T-helper 22 cell (primary cell): ENCODE results near the gene CBFB.
"Not testable (repeated sequence)": the region's sequence is repeated elsewhere in the genome, so short reads cannot be mapped to it uniquely, and the experiment has no call there.

Source experiments
- DNase-seq: peaks from one replicate; pipeline ENCODE4 v3.0.0-alpha.2; 2020; ENCODE audit warnings: low read depth

CBFB gene

DNA sequence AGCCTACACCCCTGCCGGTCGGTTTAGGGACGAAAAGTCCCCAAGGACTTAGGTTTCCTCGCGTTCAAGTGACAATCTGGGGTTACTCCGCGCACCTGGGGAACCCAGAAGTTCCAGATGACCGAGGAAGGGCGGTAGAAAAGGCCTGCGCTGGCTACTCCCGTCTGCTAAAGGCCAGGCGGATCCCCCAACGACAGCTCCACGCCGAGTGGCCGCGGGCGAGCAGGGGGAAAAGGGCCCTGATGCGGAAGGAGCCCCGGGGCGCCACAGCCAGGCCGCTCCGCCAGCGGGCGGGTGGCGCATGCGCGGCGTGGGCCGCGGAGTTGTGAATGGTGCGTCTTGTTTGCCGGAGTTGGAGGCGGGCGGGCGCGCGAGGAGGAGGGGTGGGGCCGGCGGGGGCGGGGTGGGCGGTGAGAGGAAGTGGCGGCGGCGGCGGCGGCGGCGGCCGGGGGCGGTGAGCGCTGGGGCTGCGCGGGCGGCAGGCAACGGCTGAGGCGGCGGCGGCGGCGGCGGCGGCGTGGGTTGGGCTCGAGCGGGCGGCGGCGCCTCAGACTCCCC lies at the start of gene CBFB:
TSS of gene CBFB (plus strand) at position 454 of the 558 bp plus-strand sequence. CDS start 259 bp downstream, outside the sequence.
- DNase-seq, result peak; percentile 91

- no peak for DNase-seq
Measured at GRCh38 chr16:66983033-66983432, 45.9 kb upstream of the CBFB start.

DNA sequence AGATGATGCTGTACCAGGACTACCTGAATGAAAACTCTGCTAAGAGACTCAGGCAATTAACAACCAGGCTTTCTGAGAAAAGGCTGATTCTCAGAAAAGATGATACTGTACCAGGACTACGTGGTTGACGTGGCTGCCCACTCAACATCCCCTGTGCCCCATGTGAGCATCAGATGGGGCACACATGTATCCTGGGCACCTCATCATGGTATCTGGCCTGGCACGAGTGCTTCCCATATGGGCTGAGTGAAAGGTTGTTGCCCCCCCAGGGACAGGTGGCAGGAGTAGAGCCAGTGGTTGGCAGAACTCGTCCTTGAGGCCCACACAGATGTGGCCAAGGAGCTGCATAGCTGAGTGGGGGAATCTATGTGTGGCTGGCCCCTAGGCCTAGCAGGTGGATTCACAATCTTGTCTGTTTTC lies 44.0 kb upstream of the CBFB start:
- DNase-seq, result no peak

DNA sequence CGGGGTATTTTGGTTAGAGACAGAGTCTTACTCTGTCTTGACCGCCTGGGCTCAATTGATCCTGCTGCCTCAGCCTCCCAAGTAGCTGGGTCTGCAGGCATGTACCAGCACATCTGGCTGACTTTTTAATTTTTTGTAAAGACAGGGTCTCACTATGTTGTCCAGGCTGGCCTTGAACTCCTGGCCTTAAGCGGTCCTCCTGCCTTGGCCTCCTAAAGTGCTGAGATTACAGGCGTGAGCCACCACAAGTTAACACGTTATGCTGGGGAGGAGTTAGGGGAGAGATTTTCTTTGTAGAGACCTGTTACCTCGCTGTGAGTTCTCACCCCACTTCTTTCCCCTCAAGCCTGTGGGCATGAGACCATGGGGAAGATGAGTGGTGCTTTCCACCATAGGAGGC lies 42.4 kb upstream of the CBFB start:
- DNase-seq, result no peak

DNA sequence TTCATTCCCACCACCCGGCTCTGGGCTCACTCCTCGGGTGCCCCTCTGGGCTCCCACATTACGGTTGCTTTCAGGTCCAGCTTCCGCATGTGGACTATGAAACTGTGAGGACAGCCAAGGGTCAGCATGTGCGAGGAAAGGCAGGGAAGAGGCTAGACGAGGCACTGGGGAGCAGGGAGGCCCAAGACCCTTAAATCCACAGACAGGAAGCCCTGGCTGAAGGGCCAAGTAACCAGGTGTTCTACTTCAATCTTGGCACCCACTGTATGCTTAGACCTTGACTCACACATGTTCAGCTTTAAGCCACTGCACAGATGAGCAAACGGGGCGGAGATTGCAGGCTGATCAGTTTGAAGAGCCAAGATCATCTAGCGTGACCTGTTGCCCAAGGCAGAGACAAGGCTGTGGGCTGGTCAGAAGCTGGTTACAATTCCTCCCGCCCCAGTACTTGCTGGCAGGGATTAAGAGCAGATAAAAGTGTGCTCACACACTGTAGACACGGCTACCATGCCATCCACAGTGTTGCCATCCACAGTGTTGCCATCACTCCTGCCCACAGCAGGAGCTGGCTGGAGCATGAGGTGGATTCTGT lies 40.7 kb upstream of the CBFB start, which contains the start of gene CES4A:
TSS of gene CES4A (plus strand) at position 393 of the 592 bp plus-strand sequence. CDS start at position 577, 184 bp downstream.
- DNase-seq, result no peak

- DNase-seq, result no peak
Measured at GRCh38 chr16:66991545-66992077, 37.3 kb upstream of the CBFB start.

- not testable (repeated sequence) for DNase-seq
Measured at GRCh38 chr16:66993558-66993957, 35.4 kb upstream of the CBFB start.

DNA sequence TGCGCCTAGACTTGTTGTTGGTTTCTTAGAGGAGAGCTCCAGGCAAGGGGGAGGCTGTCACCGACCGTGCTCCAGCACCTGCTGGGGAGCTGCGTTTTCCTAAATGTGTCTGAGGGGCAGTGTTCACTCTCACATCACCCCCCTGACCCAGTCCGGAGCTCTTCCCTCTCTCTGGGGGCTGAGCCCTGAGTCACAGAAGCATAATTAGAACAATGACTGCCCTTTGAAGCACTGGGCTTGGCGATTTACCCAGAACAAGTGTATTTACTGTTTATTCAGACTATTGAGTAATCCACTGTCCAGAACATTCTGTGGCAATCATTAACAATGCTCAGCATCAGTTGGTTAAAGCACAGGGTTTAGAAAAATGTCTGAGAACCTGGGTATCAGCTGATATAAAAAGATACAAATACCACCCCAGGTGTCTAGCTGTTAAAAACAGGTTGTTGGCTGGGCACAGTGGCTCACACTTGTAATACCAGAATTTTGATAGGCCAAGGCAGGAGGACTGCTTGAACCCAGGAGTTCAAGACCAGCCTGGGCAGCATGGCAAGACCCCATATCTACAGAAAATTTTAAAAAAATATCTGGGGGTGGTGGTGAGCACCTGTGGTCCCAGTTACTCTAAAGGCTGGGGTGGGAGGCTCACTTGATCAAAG lies 32.5 kb upstream of the CBFB start:
- no peak for DNase-seq

- no peak for DNase-seq
Measured at GRCh38 chr16:66996983-66997358, 32.0 kb upstream of the CBFB start.

DNA sequence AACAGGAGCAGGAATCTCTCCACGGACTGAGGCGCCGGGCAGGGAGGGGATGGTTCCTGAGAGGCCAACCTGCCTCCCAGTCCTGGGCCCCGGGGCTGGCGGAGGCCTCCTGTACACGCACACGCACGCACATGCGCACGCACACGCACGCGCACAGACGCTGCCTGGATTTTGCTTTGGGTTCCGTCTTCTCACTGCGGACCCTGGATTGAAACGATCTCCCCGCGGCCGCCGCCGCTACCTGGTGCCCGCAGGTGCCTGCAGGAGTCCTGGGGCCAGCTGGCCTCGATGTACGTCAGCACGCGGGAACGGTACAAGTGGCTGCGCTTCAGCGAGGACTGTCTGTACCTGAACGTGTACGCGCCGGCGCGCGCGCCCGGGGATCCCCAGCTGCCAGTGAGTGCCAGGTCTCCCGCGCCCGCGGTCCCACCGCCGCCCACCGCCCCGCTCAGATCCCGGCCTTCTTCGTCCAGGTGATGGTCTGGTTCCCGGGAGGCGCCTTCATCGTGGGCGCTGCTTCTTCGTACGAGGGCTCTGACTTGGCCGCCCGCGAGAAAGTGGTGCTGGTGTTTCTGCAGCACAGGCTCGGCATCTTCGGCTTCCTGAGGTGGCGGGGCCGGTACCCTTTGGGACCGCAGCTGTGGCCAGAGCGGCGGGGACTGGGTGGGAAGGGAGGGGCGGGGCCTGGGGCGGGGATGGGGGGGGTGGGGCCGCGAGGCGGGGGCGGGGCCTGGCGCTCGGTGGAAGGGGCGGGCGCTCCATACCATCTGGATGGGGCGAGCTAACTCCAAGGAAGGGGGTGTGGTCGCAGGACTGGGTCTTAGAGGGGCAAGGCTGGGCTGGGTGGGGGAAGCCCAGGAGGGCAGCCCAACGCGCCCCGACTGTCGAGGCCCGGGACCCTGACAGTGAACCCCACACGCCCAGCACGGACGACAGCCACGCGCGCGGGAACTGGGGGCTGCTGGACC lies 28.3 kb upstream of the CBFB start:
- DNase-seq, result peak; percentile 40

DNA sequence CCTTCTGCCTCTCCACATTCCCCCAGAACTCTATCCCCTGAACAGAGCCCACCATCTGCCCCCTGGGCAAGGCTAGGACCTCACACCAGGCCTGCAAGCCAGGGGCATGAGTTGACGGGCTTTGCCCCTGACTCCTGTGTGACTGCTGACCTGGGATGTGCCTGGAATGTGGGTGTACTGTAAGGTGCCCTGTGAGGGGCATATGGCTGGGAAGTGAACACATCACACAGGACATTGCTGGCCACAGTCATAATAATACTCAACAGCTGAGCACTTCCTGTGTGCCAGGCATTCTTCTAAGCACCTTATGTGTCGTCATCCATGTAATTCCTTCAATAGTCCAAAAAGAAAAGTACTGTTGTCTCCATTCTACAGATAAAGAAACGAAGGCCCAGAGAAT lies 27.2 kb upstream of the CBFB start:
- DNase-seq, result no peak

DNA sequence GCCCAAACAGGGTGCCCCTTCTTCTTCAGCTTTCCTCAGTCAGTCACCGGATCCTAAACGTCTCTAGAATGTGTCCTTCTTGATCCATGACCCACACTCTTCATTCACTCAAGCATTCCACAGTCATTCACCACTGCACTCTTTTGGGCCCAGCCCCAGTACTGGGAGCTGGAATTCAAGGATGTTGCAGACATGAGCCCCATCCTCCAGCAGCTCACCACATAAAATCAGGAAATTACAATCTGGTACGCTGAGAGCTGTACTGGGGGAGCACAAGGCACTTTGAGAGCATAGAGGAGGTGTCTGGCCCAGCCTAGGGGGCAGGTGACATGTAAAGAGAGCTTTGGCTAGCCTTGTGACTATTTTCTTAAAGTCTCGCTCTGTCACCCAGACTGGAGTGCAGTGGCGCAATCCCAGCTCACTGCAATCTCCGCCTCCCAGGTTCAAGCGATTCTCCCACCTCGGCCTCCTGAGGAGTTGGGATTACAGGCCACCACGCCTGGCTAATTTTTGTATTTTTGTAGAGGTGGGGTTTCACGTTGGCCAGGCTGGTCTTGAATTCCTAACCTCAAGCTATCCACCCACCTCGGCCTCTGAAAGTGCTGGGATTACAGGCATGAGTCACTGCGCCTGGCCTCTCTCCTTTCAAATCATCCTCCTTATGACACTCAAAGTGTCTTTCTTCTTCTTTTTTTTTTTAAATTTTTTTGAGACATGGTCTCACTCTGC lies 21.9 kb upstream of the CBFB start:
- no peak for DNase-seq

DNA sequence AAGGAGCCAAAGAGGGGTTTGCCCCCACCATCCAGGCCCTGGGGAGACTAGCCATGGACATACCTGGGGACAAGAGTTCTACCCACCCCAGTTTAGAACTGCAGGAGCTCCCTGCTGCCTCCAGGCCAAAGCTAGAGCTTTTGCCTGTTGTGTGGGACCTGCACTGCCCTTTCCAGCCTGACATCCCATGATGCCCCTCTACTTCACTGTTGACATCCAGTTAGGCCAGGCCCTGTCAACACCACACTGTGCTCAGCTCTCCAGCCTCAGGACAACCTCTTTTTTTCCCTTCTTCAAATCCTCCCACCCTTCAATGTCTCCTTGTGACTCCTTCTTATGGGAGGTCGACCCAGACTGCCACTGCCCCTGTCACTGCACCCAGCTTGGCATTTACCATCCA lies 19.8 kb upstream of the CBFB start:
- DNase-seq, result no peak

GRCh38 chr16:67011274-67011673 lies 17.7 kb upstream of the CBFB start:
- no peak for DNase-seq

GRCh38 chr16:67013233-67013822 lies 15.6 kb upstream of the CBFB start:
- DNase-seq, result no peak

- peak; percentile 73 for DNase-seq
Measured at GRCh38 chr16:67013823-67014633, 14.9 kb upstream of the CBFB start.

DNA sequence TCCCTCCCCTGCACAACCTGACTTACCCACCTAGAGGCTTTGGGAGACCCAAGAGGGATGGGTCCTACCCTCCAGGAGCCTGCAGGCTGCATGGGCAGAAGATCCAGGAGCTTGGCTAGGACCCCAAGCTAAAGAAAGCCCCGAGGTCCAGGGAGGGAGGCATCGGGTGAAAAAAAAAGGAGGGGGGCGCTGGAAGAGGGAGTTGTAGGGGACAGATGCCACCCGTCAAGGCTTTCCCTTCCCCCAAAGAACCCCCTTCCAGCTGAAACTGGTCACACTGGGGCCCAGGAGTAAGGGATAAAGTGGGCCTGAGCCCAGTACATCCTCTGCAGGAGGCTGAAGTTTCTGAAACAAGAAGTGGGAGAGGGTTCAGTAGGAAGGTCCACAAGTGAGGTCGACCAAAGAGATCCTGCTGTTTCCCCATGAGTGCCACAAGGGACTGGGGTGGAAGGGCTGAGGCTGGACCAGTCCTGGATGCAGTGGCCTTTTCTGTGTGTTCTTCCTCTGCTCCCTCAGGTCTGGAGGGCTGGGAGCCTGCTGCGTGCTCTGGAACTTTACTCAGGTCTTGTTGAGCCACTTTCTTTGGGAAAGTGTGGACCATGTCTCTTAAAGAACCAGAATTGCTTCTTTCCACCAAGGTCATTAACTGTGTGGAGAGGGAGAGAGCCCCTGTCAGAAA lies 14.2 kb upstream of the CBFB start:
- no peak for DNase-seq

GRCh38 chr16:67015313-67015731 lies 13.6 kb upstream of the CBFB start:
- DNase-seq, result no peak

DNA sequence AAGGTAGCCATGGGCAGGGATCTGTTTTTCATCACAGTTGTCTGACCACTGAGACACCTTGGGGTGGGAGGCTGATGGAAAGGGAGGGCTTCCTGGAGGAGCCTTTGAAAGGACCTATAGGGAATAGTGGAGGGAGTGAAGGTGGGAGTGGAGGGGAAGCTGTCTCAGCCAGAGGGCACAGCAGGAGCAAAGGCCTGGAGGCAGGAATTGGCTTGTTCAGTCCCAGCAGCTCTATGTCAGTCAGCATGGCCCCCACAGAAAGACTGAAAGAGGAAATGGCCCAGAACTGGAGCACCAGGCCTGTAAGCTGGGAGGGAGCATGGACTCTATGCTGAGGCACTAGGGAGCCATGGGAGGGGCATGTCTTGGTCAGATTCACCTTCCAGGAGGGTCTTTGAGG lies 12.8 kb upstream of the CBFB start:
- no peak for DNase-seq
